ENCODE results near the gene LMBRD1.

- TF ChIP-seq CTCF (IDR thresholded peaks at IDR 0.05) = no peak
- no peak for TF ChIP-seq POLR2A (IDR thresholded peaks at IDR 0.05)
These were observed 77.1 kb downstream of the LMBRD1 start for GRCh38 chr6:69719602-69720193.

Data from ovary (tissue), 3 donors.